Body of pancreas (tissue), 4 donors: Measurements from ENCODE around the gene BAHCC1.

Experiments used
- POLR2A ChIP-seq, 3 donors: fragments of 450-650 bp; IDR thresholded peaks; one replicate each; pipeline ENCODE4 v1.6.1; 2016; ENCODE audit warnings: antibody characterized with exemption in 3 of 3, mild to moderate bottlenecking in 2 of 3
- TF ChIP-seq, protein P1 (sequence below), 7 experiments: fragments of 450-650 bp in 4 of 7; fragments of 200-600 bp in 3 of 7; sonication (generic) in 3 of 7; IDR thresholded peaks; one replicate each; pipeline ENCODE4 v1.5.1; 2016 to 2019; ENCODE audit warnings: antibody characterized with exemption in 7 of 7

GRCh38 chr17:81442791-81443190 is 47.5 kb downstream of the BAHCC1 start:
- TF ChIP-seq, protein P1, sequence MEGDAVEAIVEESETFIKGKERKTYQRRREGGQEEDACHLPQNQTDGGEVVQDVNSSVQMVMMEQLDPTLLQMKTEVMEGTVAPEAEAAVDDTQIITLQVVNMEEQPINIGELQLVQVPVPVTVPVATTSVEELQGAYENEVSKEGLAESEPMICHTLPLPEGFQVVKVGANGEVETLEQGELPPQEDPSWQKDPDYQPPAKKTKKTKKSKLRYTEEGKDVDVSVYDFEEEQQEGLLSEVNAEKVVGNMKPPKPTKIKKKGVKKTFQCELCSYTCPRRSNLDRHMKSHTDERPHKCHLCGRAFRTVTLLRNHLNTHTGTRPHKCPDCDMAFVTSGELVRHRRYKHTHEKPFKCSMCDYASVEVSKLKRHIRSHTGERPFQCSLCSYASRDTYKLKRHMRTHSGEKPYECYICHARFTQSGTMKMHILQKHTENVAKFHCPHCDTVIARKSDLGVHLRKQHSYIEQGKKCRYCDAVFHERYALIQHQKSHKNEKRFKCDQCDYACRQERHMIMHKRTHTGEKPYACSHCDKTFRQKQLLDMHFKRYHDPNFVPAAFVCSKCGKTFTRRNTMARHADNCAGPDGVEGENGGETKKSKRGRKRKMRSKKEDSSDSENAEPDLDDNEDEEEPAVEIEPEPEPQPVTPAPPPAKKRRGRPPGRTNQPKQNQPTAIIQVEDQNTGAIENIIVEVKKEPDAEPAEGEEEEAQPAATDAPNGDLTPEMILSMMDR (IDR thresholded peaks at IDR 0.05) = no peak
- TF ChIP-seq POLR2A (IDR thresholded peaks at IDR 0.05) = no peak
